Measurements from ENCODE around the gene RTRAF. TPM values are rescaled to one million over a fixed set of nuclear protein-coding genes. Genes with fewer than 3 reads are reported as not detected.
A peak's percentile ranks its signal among the peaks of the same experiment; 100 is the strongest.

RTRAF gene
- total RNA-seq, 2 experiments from 2014 or later = 232 to 254 TPM

- ATAC-seq = peak; percentile 18
These were observed 31.7 kb downstream of the RTRAF start for GRCh38 chr14:52020866-52021717.

DNA sequence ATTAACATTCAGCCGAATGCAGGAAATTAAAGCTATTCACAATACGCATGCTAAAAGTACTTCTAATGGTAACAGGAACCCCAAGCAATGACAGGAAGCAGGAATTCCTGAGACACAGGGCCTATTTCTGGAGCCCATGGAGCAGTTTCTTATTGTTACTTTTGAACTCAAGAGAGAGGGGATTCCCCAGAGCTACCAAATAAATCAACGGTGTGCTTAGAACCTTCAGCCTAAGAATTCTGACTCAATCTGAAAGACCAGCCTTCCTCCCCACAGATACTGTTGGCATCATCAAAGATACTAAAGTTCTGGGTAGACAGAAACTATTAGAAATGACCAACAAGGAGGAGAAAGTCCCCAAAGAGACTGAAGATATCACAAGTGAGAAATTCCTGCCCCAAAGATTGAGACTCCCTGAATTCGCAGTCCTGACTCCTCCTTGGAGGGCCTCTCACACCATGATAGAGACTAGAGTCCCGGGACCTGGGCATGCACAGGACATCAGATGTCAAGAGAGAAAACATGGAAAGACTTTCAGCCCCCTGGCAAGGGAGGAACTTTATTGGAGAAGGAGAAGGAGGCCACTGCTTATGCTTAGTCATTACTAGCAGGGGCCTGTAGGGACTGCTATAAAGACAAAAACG is 32.7 kb downstream of the RTRAF start:
- CTCF ChIA-PET = interaction anchor here (0.5 to 1.1 kb wide), 3 partner anchors 13 to 41 kb away, joined by 3 to 4 read pairs (median 4); no protein-coding TSS in a partner anchor
- no peak overlapping the region for H3K4me3 Mint-ChIP-seq
- H3K4me1 Mint-ChIP-seq = peaks cover 33% of the 10 kb centered on the region
- POLR2A ChIA-PET = no interaction called here
- intact Hi-C loops (cut with DNase I, micrococcal nuclease) = no loop called here
- no peaks in the 10 kb centered on the region for H3K36me3 Mint-ChIP-seq (ENCODE audit: low read depth)
- no peak overlapping the region for H3K27ac Mint-ChIP-seq
- peaks cover 7% of the 10 kb centered on the region for H3K9me3 Mint-ChIP-seq (ENCODE audit: low read depth)
- H3K27me3 Mint-ChIP-seq = peaks cover 3% of the 10 kb centered on the region
- peak; percentile 94 for ATAC-seq
- no peak for DNase-seq

More at GRCh38 chr14:52020866-52021717, 31.7 kb downstream of the RTRAF start:
- Mint-ChIP-seq H3K4me3 (no peak overlapping the region), H3K4me1 (peaks cover 33% of the 10 kb centered on the region), H3K36me3 (ENCODE audit: low read depth) (no peaks in the 10 kb centered on the region), H3K27me3 (peaks cover 6% of the 10 kb centered on the region), H3K9me3 (ENCODE audit: low read depth) (peaks cover 7% of the 10 kb centered on the region), H3K27ac (no peak overlapping the region)
- intact Hi-C loops (cut with DNase I, micrococcal nuclease) = no loop called here
- CTCF ChIA-PET = interaction anchor here (0.9 kb wide), 1 partner anchor 25 kb away, joined by 3 read pairs; no protein-coding TSS in a partner anchor
- no peak for DNase-seq
- POLR2A ChIA-PET = no interaction called here

GRCh38 chr14:52023518-52023917 is 34.2 kb downstream of the RTRAF start:
- Mint-ChIP-seq H3K36me3 (ENCODE audit: low read depth) (no peaks in the 10 kb centered on the region), H3K9me3 (ENCODE audit: low read depth) (peaks cover 7% of the 10 kb centered on the region), H3K27ac (no peak overlapping the region), H3K4me1 (peaks cover 33% of the 10 kb centered on the region), H3K4me3 (no peak overlapping the region), H3K27me3 (peaks cover 2% of the 10 kb centered on the region)
- intact Hi-C loops (cut with DNase I, micrococcal nuclease) = no loop called here
- DNase-seq (no peak), ATAC-seq (no peak)
- ChIA-PET CTCF (interaction anchor here (0.7 to 1.1 kb wide), 3 partner anchors 14 to 250 kb away, joined by 3 to 4 read pairs (median 4); no protein-coding TSS in a partner anchor), POLR2A (no interaction called here)

DNA sequence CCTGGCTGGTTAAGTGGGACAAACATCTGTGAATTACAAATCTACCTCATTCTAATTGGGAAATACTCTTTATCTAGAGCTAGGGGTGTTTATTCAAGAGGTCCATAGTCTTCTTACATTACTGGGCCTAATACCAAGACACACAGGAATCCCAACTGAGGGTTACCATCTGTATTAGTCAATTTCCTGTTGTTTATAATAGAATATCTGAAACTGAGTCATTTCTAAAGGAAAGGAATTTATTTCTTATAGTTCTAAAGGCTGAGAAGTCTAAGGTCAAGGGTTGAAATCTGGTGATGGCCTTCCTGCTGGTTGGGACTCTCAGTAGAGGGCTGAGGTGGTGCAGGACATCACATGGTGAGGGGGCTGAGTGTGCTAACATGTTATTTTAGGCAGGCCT is 36.0 kb downstream of the RTRAF start:
- no peak overlapping the region for H3K4me3 Mint-ChIP-seq
- H3K27me3 Mint-ChIP-seq = peaks cover 6% of the 10 kb centered on the region
- CTCF ChIA-PET = interaction anchor here (1.3 to 1.6 kb wide), 2 partner anchors 29 to 129 kb away, joined by 4 to 6 read pairs; no protein-coding TSS in a partner anchor

DNA sequence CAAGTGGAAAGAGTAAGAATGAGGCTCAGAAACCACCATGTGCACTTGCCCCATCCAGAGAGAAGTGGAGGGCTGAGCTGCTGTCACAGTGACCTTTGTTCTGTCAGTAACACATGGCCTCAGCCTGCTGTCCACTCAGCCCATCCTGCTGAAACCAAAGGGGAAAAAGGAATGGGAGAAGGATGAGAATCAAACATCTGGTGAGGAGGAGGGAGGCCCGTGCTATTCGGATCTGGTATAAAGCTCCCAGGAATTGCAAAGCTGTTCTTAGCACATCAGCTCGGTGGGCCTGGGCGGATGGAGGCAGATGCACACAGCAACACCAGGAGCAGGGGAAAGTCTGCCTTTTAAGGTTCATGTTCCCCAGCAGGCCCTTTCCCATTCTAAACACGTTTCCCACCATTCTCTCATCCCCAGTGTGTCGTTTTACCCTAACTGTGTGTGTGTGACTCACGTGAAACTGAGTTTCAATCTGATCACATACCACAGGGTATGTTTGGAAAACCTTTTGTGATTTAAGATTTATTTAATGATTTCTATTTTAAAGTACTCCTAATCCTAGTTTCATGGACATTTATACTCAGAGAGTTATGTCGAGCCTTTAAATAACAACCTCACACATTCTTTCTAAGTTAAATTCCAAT is 36.8 kb downstream of the RTRAF start:
- no peak for ATAC-seq

More for the DNA sequence above, 36.0 kb downstream of the RTRAF start:
- POLR2A ChIA-PET = no interaction called here
- H3K9me3 Mint-ChIP-seq (ENCODE audit: low read depth) = peaks cover 7% of the 10 kb centered on the region
- no peaks in the 10 kb centered on the region for H3K36me3 Mint-ChIP-seq (ENCODE audit: low read depth)
- ATAC-seq = no peak
- intact Hi-C loops (cut with DNase I, micrococcal nuclease) = no loop called here
- DNase-seq = no peak
- H3K4me1 Mint-ChIP-seq = peaks cover 28% of the 10 kb centered on the region
- no peak overlapping the region for H3K27ac Mint-ChIP-seq

GRCh38 chr14:52026901-52027300 is 37.6 kb downstream of the RTRAF start:
- Mint-ChIP-seq H3K9me3 (ENCODE audit: low read depth) (peaks cover 7% of the 10 kb centered on the region), H3K36me3 (ENCODE audit: low read depth) (no peaks in the 10 kb centered on the region), H3K4me1 (peaks cover 12% of the 10 kb centered on the region), H3K27me3 (peaks cover 10% of the 10 kb centered on the region), H3K4me3 (no peak overlapping the region), H3K27ac (no peak overlapping the region)
- ATAC-seq (no peak), DNase-seq (no peak)
- intact Hi-C loops (cut with DNase I, micrococcal nuclease) = no loop called here
- CTCF ChIA-PET = no interaction called here
- POLR2A ChIA-PET = no interaction called here

More for the DNA sequence above, 36.8 kb downstream of the RTRAF start:
- Mint-ChIP-seq H3K27ac (no peak overlapping the region), H3K9me3 (ENCODE audit: low read depth) (peaks cover 7% of the 10 kb centered on the region), H3K36me3 (ENCODE audit: low read depth) (no peaks in the 10 kb centered on the region), H3K27me3 (peaks cover 9% of the 10 kb centered on the region), H3K4me3 (no peak overlapping the region), H3K4me1 (peaks cover 19% of the 10 kb centered on the region)
- DNase-seq = no peak
- intact Hi-C loops (cut with DNase I, micrococcal nuclease) = no loop called here
- CTCF ChIA-PET = interaction anchor here (1.3 kb wide), 1 partner anchor 30 kb away, joined by 6 read pairs; no protein-coding TSS in a partner anchor
- POLR2A ChIA-PET = no interaction called here

GRCh38 chr14:52029881-52030280 is 40.5 kb downstream of the RTRAF start:
- DNase-seq = no peak
- ChIA-PET POLR2A (no interaction called here), CTCF (no interaction called here)
- Mint-ChIP-seq H3K27ac (no peak overlapping the region), H3K9me3 (ENCODE audit: low read depth) (no peaks in the 10 kb centered on the region), H3K36me3 (ENCODE audit: low read depth) (no peaks in the 10 kb centered on the region), H3K27me3 (peaks cover 15% of the 10 kb centered on the region), H3K4me3 (no peak overlapping the region), H3K4me1 (peaks cover 2% of the 10 kb centered on the region)
- no peak for ATAC-seq
- intact Hi-C loops (cut with DNase I, micrococcal nuclease) = no loop called here

- peaks cover 15% of the 10 kb centered on the region for H3K27me3 Mint-ChIP-seq
- CTCF ChIA-PET = interaction anchor here (1.4 kb wide), 1 partner anchor 39 kb away, joined by 3 read pairs; no protein-coding TSS in a partner anchor
- no peak overlapping the region for H3K4me3 Mint-ChIP-seq
- no peak for ATAC-seq
- intact Hi-C loops (cut with DNase I, micrococcal nuclease) = no loop called here
- H3K4me1 Mint-ChIP-seq = peaks cover 5% of the 10 kb centered on the region
- H3K27ac Mint-ChIP-seq = no peak overlapping the region
- DNase-seq = no peak
- POLR2A ChIA-PET = no interaction called here
- H3K9me3 Mint-ChIP-seq (ENCODE audit: low read depth) = peaks cover 5% of the 10 kb centered on the region
- H3K36me3 Mint-ChIP-seq (ENCODE audit: low read depth) = no peaks in the 10 kb centered on the region
These were observed 42.4 kb downstream of the RTRAF start for GRCh38 chr14:52031781-52032180.

GRCh38 chr14:52032204-52032801 is 43.0 kb downstream of the RTRAF start:
- Mint-ChIP-seq H3K27ac (no peak overlapping the region), H3K4me1 (peaks cover 5% of the 10 kb centered on the region), H3K4me3 (no peak overlapping the region), H3K36me3 (ENCODE audit: low read depth) (no peaks in the 10 kb centered on the region), H3K27me3 (peaks cover 16% of the 10 kb centered on the region), H3K9me3 (ENCODE audit: low read depth) (peaks cover 6% of the 10 kb centered on the region)
- no peak for ATAC-seq
- no peak for DNase-seq
- POLR2A ChIA-PET = no interaction called here
- intact Hi-C loops (cut with DNase I, micrococcal nuclease) = no loop called here
- CTCF ChIA-PET = interaction anchor here (1.4 kb wide), 1 partner anchor 39 kb away, joined by 3 read pairs; no protein-coding TSS in a partner anchor

GRCh38 chr14:52033101-52033642 is 43.8 kb downstream of the RTRAF start:
- H3K27me3 Mint-ChIP-seq = peaks cover 17% of the 10 kb centered on the region
- ATAC-seq (no peak), DNase-seq (no peak)
- H3K4me1 Mint-ChIP-seq = peaks cover 5% of the 10 kb centered on the region
- POLR2A ChIA-PET = no interaction called here
- no peak overlapping the region for H3K4me3 Mint-ChIP-seq
- H3K27ac Mint-ChIP-seq = no peak overlapping the region
- intact Hi-C loops (cut with DNase I, micrococcal nuclease) = no loop called here
- H3K36me3 Mint-ChIP-seq (ENCODE audit: low read depth) = no peaks in the 10 kb centered on the region
- H3K9me3 Mint-ChIP-seq (ENCODE audit: low read depth) = peaks cover 6% of the 10 kb centered on the region
- CTCF ChIA-PET = no interaction called here
